Tongue (tissue), 2 donors: ENCODE data around the gene AFDN. TPM values are rescaled to one million over a fixed set of nuclear protein-coding genes. Genes with fewer than 3 reads are reported as not detected.
"Not testable (repeated sequence)": the region's sequence is repeated elsewhere in the genome, so short reads cannot be mapped to it uniquely, and the experiment has no call there.

ENCODE experiments used
- DNase-seq: peaks from one replicate; pipeline ENCODE4 v3.0.0-alpha.2; 2015
- total RNA-seq: library from RNA; depleted of rRNA; stranded (reverse); fragments of >200 nt; gene quantifications from one replicate; pipeline ENCODE4 v1.2.3, GENCODE V29; 2014

The AFDN gene
- total RNA-seq, 1 donor from 2014 or later, result 135 TPM

DNA sequence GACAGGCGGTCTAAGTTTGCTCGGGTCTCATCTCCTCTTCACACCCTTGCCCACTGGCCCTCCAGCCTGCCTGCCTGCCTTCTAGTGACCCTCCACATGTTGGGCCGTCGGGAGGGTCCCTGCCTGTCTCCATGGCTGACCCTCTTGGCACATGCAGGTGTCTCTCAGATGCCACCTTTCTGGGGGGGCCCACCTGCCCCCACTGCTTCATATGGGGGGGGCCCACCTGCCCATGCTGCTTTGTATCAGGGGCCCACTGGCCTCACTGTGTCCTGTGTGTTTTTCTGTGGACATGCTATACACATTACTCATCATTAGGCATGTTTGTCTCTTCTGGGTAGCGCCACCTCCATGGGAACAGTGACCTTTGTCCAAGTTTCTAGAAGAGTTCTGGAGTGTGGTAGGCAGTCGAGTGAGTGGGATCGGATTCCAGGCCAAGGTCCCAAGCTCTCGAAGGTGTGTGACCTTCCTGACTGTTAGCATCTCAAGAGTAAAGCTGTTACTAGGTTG is 130.3 kb downstream of the AFDN start:
- DNase-seq, result no peak

DNA sequence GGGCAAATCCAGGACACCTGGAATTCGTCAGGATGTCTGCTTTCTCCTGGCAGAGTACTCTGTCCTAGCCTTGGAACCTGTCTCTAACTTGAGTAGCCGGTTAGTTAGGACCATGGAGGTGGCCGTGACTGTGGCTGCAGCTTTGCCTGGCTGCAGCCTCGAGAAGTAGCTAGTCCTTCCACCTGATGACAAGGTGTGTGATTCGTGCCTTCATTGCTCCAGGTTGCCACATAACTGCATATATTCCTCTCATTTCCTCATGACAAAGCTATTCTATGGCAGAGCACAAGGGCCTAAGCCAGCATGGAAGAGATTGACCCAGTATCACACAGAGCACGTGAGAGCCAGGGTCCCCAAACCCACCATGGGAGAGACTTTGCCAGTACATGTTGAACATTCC is 130.9 kb downstream of the AFDN start:
- no peak for DNase-seq

DNA sequence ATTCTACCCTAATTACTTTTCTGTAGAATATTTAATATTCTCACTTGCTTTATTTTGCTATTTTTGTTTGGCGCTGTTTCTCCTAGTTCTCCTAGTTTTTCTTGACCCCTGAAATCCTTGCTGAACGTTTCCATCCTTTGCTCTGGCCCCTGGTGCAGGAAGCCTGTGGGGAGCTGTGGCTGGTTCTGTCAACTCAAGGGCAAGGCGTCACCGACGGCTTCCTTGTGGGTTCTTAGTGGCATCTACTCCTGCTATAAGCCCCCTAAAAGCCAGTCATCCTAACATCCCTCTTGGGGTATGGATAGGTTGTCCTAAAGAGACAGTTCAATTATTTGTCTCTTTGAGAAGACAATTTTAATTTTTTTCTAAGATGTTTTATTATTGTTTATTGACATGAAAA is 133.9 kb downstream of the AFDN start:
- no peak for DNase-seq

DNA sequence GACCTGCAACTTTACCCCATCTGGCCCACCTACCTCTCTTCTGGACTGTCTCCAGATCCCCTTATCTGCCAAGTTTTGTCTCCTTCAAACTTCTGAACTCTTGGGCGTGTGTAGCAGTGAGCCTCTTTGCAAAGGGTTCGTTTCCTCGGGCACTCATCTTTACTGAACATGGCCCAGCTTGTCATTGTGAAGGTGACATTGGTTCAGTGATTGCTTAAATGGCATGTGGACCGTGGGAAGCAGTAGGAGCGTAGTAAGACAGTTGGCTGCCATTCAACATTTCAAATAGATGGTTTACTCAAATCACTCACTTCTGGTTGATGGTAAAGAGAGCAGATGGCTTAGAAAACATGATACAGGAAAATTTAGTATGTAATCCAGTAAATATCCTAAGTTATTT is 136.0 kb downstream of the AFDN start:
- DNase-seq, result peak; percentile 40

DNA sequence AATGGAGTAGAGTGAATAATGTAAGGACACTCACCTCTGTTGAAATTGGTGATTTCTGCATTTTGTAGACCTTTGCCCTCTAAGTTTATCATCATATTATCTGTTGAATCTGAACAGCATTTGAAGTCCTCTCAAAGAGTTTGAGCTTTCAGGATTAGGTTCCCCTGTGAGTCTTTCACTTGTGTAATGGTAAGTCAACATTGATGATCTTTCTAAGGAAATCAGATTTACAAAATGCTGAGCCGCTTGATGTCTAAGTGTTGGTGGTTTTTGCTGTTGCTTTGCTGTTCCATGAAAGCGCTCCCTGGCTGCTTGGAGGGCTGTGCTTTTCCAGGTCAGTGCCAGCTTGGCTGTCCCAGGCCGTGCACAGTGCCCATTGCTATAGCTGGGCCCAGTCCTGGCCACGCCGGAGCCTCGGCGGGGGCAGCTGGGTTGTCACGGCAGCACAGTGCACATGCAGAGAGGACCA is 136.9 kb downstream of the AFDN start:
- no peak for DNase-seq

DNA sequence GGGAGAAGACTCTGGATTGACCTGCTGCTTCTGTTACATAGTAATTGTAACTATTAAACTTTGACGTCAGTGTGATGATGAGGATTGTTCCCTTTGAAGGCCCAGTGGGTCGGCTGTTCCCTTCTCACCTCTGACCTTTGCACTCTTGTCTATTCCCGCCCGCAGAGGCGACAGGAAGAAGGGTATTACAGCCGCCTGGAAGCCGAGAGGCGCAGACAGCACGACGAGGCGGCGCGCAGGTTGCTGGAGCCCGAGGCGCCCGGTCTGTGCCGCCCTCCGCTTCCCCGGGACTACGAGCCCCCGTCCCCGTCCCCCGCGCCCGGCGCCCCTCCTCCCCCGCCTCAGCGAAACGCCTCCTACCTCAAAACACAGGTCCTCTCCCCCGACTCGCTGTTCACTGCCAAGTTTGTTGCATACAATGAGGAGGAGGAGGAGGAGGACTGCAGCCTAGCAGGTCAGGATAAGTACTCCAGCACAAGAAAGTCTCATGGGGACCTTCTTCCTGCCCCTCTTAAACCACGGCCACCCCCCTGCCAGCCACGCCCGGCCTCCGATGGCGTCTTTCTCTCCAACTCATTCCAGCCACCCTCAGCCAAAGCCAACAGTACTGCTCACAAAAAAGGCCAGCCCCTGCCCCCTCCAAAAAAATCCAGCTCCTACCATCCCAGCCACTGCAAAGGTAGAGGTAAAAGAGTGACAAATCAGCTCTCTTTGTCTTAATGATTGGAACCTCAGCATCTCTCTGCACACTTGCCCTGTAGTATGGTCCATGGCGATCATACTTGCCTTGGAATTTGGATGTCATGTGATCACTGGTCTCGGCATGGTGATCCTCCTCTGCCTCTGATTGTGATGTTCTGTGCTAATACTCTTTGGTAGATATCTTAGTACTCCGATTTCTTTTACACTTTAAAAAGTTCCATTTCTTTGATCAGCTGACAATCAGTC is 139.2 kb downstream of the AFDN start:
- DNase-seq, result no peak

DNA sequence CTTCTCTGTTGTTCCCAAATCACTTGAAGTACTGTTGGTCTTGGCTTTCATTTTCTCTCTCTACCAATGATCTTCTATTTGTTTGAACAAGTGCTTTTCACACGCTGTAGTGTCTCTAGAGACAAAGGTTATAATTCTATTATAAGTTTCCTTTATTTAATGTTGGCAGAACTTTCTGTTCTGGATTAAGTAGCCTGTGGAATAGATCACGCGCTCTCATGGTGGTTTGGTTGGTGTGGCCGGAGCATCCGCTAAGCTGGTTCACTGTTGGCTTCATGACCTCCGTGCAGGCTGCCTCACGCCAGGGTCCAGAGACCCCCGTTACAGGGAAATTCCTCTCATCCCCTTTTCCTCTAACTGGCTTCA is 139.8 kb downstream of the AFDN start:
- DNase-seq, result no peak

DNA sequence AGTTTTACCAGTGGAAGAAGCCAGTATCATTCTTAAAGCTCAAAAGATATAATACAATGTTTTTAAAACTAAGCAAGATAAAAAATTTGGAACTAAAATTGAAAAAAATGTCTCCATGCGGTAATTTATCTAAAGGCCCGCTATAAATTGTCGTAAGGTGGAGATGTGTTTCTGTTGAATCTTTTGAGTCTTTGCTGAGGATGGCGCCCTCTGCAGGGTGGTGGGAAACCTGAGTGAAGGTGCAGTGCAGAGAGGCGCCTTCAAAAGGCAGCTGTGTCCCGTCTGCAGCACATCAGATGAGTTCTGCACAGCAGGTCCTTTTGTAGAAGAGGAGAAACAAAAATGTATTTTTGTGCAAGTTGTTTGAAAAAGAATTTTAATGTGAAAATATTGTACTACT is 141.4 kb downstream of the AFDN start:
- no peak for DNase-seq

DNA sequence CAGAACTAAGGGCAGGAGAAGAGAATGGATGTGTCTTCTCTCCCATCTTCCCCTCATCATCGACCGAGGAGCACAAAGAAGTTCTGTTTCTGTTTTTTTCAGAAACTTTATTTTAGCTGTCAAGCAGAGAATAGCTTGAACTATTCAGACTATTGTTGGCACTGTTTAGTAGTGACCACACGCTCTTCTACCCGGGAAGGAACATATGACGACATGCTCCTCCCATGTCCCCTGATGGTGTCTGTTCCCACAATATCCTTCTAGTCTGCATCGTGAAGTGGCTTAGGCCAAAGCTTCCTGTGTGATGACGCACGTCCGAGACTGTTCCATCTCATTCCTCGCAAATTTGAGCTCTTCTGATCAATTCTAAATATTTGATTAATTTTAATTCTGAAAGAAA is 143.5 kb downstream of the AFDN start:
- DNase-seq, result no peak

DNA sequence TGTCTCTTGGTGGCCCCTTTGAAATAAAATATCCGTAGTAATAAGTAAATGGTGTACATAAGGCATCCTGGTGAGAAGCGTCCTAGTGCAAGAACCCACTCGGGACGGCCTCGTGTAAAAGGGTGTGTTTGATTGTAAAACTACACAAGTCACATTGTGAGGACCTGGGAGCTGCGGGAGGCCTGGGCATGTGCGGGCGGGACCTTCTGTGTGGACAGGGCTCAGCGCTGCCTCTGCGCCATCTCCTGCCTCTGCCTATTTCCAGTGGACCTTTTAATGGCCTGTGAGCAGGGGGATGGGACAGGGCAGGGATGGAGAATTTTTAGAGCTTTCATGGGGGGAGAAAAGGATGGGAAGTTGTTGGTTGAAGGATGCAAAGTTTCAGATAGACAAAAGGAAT is 145.5 kb downstream of the AFDN start:
- no peak for DNase-seq

DNA sequence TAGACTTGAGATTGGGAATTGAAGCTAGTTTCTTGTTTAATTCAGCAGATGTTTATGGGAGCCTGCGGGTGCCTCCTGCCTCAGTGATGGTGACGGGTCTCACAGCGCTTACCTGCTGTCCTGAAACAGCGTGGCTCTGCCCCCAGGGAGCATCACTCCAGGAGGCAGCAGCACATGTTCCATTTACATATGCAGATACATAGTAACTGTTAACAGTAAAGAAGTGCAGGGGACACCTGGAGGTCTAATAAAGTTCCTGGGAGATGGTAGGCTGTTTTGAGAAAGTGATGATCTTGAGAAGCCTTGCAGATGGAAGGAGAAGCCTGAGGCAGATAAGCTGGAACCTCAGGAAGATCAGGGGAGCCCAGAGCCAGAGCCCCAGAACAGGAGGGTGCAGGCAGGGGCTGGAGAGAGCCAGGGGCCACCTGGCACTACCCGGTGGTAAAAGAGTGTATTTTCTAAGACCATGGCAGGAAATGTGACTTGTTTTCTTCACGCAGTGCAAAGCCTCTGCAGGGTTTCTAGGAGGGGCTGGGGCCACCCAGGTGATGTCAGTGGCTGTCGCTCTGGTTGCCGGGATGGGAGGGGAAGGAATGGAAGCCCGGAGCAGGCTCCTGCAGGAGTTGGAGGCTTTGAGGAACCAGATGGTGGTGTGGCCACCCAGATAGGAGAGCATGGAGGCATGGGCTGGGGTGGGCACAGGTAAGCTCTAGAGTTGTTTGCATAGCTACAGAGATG is 146.6 kb downstream of the AFDN start:
- no peak for DNase-seq

DNA sequence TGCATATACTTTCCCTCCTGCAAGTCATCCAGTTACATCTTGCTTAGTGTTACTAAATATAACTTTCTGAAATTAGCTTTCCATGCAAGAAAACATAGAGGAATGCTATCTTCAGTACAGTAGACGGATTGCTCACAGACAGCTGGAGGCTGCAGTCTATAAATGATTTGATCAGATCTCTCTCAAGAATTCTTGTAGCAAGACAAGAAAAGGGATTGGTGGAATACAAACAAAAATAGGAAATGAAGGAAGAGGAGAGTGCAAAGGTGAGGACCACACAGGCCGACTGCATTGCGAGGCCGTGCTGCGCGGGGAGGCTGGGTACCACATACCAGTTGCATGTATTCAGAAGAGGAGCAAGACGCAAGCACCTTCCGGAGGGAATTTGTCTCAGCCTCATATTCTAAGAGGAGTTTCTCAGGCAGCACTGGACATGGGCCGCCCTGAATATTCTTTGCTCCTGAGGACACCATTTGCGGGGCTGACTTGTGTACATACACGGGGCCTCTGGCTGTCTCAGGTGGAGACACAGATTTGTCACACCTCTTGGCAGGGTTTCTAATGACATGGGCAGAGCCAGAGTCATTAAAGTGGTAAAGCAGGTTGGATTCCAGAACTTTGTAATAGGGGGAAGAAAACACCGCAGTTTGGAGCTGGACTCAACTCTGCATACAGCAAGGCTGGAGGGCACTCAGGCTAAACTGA is 148.1 kb downstream of the AFDN start:
- peak; percentile 54 for DNase-seq

DNA sequence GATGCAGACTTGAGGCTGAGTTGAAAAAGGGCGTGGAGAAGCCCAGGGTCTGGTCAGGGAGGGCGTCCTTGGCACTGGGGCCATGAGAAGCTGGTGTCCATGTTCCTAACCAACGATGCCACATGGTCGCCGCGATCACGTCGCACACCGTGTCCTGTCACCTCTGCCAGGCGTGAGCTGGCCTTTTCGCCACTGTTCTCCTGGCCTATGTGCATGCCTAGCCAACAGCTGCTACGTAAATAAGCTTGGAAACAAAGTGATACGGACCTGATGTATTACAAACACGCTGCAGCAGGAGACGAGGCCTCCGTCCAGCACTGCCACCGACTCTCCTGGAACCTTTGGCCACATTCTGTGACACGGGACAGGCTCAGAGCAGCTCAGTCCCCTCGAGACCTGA is 148.7 kb downstream of the AFDN start:
- no peak for DNase-seq

DNA sequence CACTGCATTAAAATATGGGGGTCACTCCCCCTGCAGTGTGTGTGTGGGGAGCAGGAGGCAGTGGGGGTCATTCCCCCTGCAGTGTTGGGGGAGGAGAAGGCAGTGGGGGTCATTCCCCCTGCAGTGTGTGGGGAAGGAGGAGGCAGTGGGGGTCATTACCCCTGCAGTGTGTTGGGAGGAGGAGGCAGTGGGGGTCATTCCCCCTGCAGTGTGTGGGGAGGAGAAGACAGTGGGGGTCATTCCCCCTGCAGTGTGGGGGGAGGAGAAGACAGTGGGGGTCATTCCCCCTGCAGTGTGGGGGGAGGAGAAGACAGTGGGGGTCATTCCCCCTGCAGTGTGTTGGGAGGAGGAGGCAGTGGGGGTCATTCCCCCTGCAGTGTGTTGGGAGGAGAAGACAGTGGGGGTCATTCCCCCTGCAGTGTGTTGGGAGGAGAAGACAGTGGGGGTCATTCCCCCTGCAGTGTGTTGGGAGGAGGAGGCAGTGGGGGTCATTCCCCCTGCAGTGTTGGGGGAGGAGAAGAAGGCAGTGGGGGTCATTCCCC is 149.5 kb downstream of the AFDN start:
- DNase-seq, result not testable (repeated sequence)

DNA sequence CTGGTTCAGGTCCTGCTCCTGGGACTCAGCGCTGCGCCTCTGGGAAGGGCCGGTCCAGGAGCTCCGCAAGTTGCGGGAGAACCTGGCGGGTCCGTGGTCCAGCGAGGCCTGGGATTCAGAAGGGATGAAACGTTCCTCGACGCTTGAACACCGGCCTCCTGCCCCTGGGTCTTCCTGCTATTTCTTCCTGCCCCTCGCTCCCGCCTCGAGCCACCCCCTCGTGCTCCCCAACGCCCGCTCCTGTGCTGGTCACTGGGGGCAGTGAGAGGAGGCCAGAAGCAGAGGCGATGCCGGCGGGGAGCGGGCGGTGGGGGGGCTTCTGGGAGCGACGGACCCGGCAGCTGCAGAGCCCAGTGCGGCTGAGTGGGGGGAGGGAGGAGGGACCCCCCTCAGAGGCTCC is 150.0 kb downstream of the AFDN start:
- no peak for DNase-seq

DNA sequence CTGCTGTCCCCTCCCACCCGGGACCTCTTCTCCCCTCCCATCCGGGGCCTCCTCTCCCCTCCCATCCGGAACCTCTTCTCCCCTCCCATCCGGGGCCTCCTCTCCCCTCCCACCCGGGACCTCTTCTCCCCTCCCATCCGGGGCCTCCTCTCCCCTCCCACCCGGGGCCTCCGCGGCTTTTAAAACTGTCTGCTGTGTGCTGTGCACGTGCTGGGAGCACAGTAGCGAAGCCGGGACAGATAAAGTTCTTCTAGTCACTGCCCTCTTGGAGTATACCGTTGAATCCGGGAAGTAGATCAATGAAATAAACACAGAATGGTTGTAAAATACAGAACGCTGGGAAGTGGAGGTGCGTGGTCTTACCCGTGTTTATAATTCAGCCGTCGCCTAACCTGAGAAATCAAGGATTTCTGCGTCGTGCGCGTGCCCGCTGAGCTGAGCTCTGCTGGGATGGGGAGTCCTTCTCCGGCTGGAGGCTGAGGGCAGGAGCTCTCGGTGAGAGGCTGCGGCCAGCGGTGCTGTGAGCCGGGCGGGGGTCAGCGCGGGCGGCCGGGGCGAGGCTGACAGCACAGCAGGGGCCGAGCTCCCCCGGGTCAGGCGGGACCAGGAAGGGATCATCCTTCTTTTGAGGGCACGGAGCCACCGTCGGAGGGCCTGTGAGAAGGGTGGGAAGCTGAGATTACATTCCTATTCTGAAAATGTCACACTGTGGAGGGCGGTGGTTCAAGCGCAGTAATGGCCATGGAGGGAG is 151.2 kb downstream of the AFDN start:
- DNase-seq, result no peak

DNA sequence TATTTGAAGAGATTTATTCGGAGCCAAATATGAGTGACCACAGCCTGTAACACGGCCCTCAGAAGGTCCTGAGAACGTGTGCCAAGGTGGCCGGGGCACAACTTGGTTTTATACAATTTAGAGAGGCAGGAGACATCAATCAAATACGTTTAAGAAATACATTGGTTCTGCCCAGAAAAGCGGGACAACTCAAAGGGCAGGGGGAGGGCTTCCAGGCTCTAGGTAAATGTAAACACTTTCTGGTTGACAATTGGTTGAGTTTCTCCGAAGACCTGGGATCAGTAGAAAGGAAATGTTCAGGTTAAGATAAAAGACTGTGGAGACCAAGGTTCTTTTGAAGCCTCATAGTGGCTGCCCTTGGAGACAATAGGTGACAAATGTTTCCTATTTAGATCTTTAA is 151.9 kb downstream of the AFDN start:
- DNase-seq, result no peak

DNA sequence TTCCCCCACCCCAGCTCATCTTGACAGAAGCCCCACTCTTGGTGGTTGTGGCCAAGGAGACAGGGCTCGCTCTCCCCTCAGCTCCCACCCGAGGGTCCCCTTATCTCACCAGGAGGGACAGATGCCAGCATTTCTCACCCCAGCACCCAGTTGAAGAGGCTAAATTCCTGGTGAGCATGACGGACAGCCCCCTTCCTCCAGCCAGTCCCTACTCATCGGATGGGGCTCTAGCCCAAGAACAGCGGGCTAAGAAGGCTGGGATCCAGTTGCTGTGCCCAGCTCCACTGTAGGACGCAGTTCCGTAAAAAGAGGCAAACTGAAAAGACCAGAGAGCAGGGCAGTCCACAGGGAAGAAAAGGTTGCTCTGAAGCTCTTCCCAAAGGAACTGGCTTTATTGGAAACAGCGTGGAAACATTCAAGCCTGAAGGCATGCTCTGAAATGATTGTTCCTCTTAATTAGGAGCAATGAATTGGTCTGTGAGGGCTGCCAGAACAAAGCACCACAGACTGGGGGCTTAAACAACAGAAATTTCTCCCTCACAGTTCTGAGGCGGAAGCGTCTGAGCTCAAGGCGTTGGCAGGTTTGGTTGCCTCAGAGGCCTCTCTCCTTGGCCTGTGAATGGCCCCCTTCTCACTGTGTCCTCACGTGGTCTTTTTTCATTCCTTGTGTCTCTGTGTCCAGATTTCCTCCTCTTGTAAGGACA is 152.9 kb downstream of the AFDN start:
- no peak for DNase-seq

DNA sequence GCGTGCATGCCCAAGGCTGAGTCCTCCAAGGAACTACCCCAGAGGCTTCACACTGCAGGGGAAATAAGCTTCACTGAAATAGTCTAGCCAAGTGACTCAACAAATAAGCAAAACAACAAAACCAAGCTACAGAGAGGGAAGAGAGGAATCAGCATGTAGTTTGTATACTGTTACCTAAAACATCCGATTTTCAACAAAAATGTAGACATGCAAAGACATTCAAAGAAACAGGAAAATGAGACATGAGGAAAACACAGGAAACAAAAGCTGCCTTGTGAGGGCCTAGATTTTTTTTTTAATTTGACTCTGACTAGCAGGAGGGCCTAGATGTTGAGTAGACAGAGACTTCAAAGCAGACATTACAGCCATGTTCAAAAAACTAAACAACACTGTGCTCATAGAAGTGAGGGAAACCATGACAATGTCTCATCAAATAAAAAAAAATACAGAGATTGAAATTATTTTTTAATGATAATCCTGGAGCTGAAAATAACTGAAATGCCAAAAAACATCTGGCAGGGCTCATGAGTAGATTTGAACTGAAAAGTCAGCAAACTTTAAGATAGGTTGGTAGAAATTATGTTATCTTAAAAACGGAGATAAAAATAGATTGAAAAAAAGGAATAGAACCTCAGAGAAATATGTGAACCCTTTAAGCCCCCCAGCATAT is 154.3 kb downstream of the AFDN start:
- DNase-seq, result no peak

DNA sequence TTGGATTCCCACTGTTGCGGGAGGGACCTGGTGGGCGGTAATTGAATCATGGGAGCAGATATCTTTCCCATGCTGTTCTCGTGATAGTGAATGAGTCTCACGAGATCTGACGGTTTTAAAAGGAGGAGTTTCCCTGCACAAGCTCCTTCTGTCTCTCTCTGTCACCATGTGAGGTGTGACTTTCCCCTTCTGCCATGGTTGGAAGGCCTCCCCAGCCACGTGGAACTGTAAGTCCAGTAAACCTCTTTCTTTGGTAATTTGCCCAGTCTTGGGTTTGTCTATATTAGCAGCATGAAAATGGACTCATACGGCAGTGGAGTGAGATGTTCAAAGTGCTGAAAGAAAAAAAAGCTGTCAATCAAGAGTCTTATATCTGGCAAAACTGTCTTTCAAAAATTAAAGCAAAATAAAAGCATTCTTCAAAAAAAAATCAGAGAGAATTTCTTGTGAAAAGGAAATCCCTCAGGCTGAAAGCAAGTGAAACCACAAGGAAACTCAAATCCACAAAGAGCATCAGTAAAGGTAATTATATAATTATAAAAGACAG is 155.3 kb downstream of the AFDN start:
- no peak for DNase-seq
